Brain microvascular endothelial cell (primary cell): Measurements from ENCODE around the gene NDUFV1.
A peak's percentile ranks its signal among the peaks of the same experiment; 100 is the strongest.

Experiments
- DNase-seq: peaks from one replicate; pipeline ENCODE4 v3.0.0-alpha.2; 2020
- H3K27ac ChIP-seq: fragments of 250-450 bp; sonication (Bioruptor Pico); 2 replicates; pipeline ENCODE4 v1.5.1; 2020; ENCODE audit warnings: mild to moderate bottlenecking, moderate library complexity
- H3K27me3 ChIP-seq: fragments of 250-450 bp; sonication (Bioruptor Pico); replicated peaks from 2 replicates; pipeline ENCODE4 v1.5.1; 2020; ENCODE audit warnings: mild to moderate bottlenecking
- H3K36me3 ChIP-seq: fragments of 250-450 bp; sonication (Bioruptor Pico); replicated peaks from 2 replicates; pipeline ENCODE4 v1.5.1; 2020; ENCODE audit warnings: mild to moderate bottlenecking
- H3K4me3 ChIP-seq: 2 replicates; pipeline ENCODE4 v1.5.1; 2011; ENCODE audit warnings: low read depth, mild to moderate bottlenecking, control low read depth, low read length, moderate library complexity
- in situ Hi-C: cut with HindIII; loops from 2 replicates; pipeline ENCODE4 v1.10.0; 2017; ENCODE audit warnings: low sequenced_read_pairs, low pct_ligation_motif_present
- TF ChIP-seq, protein P1 (sequence below): IDR thresholded peaks from 2 replicates; pipeline ENCODE4 v1.5.1; 2011; ENCODE audit warnings: low read depth, mild to moderate bottlenecking, moderate library complexity, low read length, control low read depth, inconsistent platforms; ENCODE audit errors: missing control alignments

NDUFV1 gene

DNA sequence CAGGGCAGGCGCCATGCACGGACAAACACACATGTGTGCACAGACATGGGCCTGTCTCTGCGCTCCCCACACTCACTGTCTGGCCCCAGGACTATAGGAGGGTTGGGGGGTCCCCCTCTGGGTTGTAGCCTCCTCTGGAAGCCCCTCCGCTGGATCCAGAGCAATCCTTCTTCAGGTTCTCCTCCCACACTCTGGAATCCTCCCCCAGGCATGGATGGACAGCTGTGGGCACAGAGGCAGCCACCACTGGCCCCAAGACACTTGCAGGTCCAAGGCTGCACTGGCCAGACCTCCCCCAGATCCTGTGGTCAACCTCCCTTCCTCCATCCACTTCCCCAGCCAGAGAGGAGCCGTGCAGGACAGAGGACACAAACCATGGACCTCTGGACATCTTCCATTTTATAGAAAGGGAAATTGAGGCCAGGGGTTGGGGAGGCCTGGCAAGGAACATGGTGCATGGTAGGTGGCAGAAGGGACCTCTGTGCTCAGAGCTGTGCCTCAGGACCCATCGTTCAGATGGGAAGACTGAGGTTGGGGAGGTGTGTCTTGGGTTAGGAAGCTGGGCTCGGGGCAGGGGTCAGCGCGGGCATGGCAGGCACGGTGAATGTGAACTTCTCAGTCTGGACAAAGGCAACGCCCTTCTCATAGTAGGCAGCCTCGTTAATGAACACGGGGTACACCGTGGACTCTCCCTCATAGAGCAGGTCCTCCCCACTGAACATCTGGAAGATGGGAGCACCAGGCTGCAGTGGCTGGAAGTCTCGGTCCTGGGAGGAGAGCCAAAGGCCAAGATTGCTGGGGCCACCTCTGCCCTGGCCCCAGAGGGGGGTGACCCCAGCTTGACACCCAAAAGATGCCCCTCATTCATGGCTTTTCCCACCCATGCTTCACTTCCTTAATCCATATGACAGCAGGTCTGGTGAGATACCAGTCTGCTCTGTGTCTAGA lies 35.7 kb downstream of the NDUFV1 start:
- Histone ChIP-seq H3K4me3 (no peak overlapping the region), H3K27me3 (no peaks in the 10 kb centered on the region), H3K36me3 (no peaks in the 10 kb centered on the region), H3K27ac (no peak overlapping the region)
- TF ChIP-seq, protein P1, sequence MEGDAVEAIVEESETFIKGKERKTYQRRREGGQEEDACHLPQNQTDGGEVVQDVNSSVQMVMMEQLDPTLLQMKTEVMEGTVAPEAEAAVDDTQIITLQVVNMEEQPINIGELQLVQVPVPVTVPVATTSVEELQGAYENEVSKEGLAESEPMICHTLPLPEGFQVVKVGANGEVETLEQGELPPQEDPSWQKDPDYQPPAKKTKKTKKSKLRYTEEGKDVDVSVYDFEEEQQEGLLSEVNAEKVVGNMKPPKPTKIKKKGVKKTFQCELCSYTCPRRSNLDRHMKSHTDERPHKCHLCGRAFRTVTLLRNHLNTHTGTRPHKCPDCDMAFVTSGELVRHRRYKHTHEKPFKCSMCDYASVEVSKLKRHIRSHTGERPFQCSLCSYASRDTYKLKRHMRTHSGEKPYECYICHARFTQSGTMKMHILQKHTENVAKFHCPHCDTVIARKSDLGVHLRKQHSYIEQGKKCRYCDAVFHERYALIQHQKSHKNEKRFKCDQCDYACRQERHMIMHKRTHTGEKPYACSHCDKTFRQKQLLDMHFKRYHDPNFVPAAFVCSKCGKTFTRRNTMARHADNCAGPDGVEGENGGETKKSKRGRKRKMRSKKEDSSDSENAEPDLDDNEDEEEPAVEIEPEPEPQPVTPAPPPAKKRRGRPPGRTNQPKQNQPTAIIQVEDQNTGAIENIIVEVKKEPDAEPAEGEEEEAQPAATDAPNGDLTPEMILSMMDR: no peak
- DNase-seq: no peak
- in situ Hi-C loops: no loop called here

DNA sequence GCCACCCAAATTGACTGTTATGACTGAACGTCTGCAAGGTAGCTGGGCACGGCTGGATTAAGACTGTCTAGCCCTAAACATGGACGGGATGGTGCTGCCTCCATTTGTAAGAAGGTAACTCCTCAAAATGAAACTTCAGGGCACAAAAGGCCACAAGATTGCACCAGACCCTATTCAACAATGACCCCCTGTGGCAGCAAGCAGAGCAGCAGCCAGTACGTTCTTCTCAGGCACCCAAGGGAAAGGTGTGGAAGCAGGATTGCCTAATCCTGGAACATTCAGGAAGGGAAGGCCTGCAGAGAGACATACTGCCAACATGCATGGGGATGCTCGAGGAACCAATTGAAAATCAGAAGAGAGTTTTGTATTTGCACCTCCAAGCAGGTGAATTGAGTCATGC lies 37.3 kb downstream of the NDUFV1 start:
- DNase-seq: no peak
- in situ Hi-C loops: no loop called here
- TF ChIP-seq, protein P1: peak; percentile 51

DNA sequence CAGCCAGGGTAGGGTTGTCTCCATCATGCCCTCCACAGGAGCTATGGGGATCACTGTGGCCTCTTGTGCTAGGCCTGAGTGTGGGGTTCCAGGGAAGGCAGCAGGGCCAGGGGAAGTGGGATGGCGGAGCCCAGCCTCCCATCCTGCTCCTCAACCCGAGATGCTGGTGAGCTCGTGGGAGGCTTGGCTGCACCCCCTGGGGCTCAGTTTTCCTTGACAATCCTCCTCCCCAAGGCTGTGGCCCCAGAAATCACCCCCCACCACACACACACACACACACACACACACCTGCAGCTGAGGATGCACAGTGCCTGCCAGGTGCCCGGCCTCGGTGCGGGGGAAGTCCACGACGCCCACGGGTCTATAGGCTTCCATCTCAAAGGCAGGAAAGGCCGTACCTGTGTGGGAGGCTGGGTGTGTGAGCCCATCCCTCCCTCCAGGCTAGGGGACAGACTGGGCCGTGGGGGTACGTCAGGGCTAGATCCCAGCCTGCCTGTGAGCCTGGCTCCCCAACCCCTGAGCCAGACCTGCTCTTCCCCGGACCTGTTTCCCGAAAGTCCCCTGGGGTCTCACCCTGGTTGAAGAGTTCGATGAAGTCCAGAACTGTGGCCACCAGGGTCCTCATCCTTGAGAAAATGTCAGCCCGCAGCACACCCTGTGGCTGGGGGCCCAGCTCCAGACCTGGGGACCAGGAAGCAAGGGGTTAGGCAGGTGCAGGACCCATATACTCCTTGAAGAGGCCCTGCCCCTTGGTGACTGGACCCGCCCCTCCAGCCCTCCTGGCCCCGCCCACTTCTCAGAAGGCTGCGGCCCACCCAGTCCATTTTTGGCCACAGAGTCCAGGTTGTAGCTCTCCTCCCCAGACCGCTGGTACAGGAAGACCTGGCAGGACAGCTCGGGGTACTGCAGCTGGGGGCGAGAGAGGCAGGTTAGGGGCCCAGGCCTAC lies 38.0 kb downstream of the NDUFV1 start:
- no peaks in the 10 kb centered on the region for H3K27me3 ChIP-seq
- TF ChIP-seq, protein P1: no peak
- no peak overlapping the region for H3K27ac ChIP-seq
- in situ Hi-C loops: no loop called here
- no peak overlapping the region for H3K4me3 ChIP-seq
- no peak for DNase-seq
- no peaks in the 10 kb centered on the region for H3K36me3 ChIP-seq

More for the DNA sequence above, 37.3 kb downstream of the NDUFV1 start:
- H3K4me3 ChIP-seq: no peak overlapping the region
- no peaks in the 10 kb centered on the region for H3K27me3 ChIP-seq
- no peak overlapping the region for H3K27ac ChIP-seq
- no peaks in the 10 kb centered on the region for H3K36me3 ChIP-seq

DNA sequence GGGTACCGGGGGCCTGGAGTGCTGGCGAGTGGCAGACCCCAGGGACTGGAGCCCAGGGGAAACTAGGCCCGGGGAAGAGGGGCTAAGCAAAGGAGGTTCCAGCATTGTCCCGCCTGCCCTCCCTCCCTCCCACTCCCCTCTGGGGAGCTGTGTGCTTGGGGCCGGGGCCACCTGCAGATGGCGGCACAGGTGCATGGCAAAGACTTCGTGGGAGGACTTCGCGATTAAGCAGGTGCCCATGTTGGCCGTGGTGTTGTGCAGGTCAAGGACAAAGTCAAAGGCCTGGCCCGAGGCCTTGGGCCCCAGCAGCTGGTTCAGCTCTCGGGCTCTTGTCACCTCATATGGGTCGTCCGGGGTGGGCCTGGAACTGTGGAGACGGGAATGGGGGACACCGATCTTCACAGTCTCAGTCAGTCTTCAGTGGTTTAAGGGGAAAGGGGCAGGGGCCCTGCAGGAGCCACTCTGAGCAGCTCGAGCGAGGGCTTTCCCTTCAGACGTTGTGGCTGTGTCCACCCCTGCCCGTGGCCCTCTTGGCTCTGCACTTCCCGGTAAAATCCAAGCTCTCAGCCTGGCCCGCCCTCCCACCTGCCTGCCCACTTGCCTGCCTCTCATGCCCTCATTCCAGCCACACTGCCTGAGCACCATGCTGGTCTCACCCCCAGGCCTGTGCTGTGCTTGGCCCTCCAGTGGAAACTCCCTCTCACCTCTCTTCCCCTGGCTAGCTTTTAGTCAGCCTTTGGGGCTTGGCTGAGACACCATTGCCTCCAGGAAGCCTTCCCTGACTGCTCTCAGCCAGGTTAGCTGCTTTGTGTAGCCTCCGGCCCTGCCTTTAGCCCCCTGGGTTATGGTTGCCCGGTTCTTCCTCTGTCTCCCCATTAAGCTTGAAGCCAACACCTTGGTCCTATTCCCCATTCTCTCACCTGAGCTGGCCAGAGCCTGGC lies 39.1 kb downstream of the NDUFV1 start:
- Histone ChIP-seq H3K27ac (no peak overlapping the region), H3K36me3 (no peaks in the 10 kb centered on the region), H3K27me3 (no peaks in the 10 kb centered on the region), H3K4me3 (no peak overlapping the region)
- in situ Hi-C loops: no loop called here
- TF ChIP-seq, protein P1: no peak
- no peak for DNase-seq
